PC-3 (cell line): ENCODE results near the gene SRGAP3.

Experiments
- CTCF ChIP-seq: fragments of 300-600 bp; sonication (generic); conservative IDR thresholded peaks from 2 replicates; pipeline ENCODE4 v1.5.1; 2017; ENCODE audit warnings: antibody characterized with exemption, low read depth, mild to moderate bottlenecking, low read length
- EZH2 ChIP-seq: fragments of 300-600 bp; sonication (generic); IDR thresholded peaks from one replicate; pipeline ENCODE4 v1.6.1; 2017; ENCODE audit warnings: antibody characterized with exemption, mild to moderate bottlenecking, low read length; ENCODE audit not compliant: unreplicated experiment
- EZH2phosphoT487 ChIP-seq: fragments of 300-600 bp; sonication (generic); IDR thresholded peaks from 2 replicates; pipeline ENCODE4 v1.6.1; 2018; ENCODE audit warnings: mild to moderate bottlenecking, antibody characterized with exemption, low read length, borderline replicate concordance

DNA sequence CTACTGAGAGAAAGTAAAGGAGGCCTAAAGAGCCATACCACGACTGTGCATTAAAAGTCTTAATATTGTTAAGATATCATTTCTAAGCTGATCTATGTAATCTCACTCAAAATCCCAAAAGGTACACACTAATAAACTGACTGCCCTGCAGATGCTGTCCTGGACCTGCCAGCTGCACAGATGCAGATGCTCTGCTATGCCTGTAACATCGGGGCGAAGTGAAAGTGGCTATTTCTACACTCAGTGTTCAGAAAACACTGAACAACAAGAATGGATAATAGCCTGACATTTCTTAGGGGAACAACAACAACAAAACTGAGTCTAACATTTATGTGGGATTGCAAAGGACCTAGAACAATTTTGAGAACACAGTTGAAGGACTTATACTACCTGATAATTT, 318.1 kb downstream of the SRGAP3 start:
- TF ChIP-seq CTCF (no peak), EZH2phosphoT487 (no peak), EZH2 (no peak)
